HG03378 (cell line): ENCODE data around the gene CALB2.
"Not testable (repeated sequence)": the region's sequence is repeated elsewhere in the genome, so short reads cannot be mapped to it uniquely, and the experiment has no call there.

Experiments
- ATAC-seq: cut with Tn5 transposase; IDR thresholded peaks from one replicate; pipeline ENCODE4 v1.9.1; 2021; ENCODE audit warnings: mild to moderate bottlenecking, moderate library complexity; ENCODE audit not compliant: unreplicated experiment

CALB2 gene

GRCh38 chr16:71352466-71352865 is 6.1 kb upstream of the CALB2 start:
- ATAC-seq = no peak

- no peak for ATAC-seq
Measured at GRCh38 chr16:71352963-71353460, 5.5 kb upstream of the CALB2 start.

GRCh38 chr16:71353736-71354135 is 4.8 kb upstream of the CALB2 start:
- no peak for ATAC-seq

- ATAC-seq = no peak
Measured at GRCh38 chr16:71354156-71354555, 4.4 kb upstream of the CALB2 start.

- ATAC-seq = no peak
Measured at GRCh38 chr16:71356051-71356740, 2.3 kb upstream of the CALB2 start.

GRCh38 chr16:71356936-71357335 is 1.6 kb upstream of the CALB2 start:
- ATAC-seq = not testable (repeated sequence)

GRCh38 chr16:71357681-71358080 is 842 bp upstream of the CALB2 start:
- ATAC-seq = no peak

- no peak for ATAC-seq
Measured at GRCh38 chr16:71359431-71359830, 908 bp downstream of the CALB2 start.

GRCh38 chr16:71360378-71360777 is 1.9 kb downstream of the CALB2 start:
- ATAC-seq = no peak

GRCh38 chr16:71364133-71364681 is 5.7 kb downstream of the CALB2 start:
- ATAC-seq = no peak

GRCh38 chr16:71365021-71365420 is 6.5 kb downstream of the CALB2 start:
- ATAC-seq = no peak

- no peak for ATAC-seq
Measured at GRCh38 chr16:71367241-71367976, 8.9 kb downstream of the CALB2 start.

GRCh38 chr16:71368958-71369357 is 10.4 kb downstream of the CALB2 start:
- no peak for ATAC-seq

- ATAC-seq = no peak
Measured at GRCh38 chr16:71369494-71369893, 11.0 kb downstream of the CALB2 start.

GRCh38 chr16:71371237-71371636 is 12.7 kb downstream of the CALB2 start:
- ATAC-seq = no peak

- no peak for ATAC-seq
Measured at GRCh38 chr16:71373073-71373472, 14.6 kb downstream of the CALB2 start.

GRCh38 chr16:71376465-71377157 is 18.1 kb downstream of the CALB2 start:
- no peak for ATAC-seq

- ATAC-seq = no peak
Measured at GRCh38 chr16:71379711-71380110, 21.2 kb downstream of the CALB2 start.

- no peak for ATAC-seq
Measured at GRCh38 chr16:71380831-71381230, 22.3 kb downstream of the CALB2 start.

- no peak for ATAC-seq
Measured at GRCh38 chr16:71383054-71383773, 24.7 kb downstream of the CALB2 start.
